Epithelial cell of alveolus of lung (primary cell): ENCODE data around the gene CPLANE1. TPM values are rescaled to one million over a fixed set of nuclear protein-coding genes. Genes with fewer than 3 reads are reported as not detected.

Experiments
- total RNA-seq: library from RNA; depleted of rRNA; stranded (reverse); fragments of >200 nt; gene quantifications from 2 replicates; pipeline ENCODE4 v1.2.1, GENCODE V29; 2015

The CPLANE1 gene
- 7.8 and 15.8 TPM in 2 replicates for total RNA-seq

GRCh38 chr5:37248970-37249814 is at the start of gene CPLANE1:
Gene CPLANE1, minus strand, starts transcription at chr5:37249376. Its CDS starts 1,678 bp downstream, at chr5:37247698.

Other genes with a start within 250 kb of the CPLANE1 start
- gene NUP155, start 121.7 kb upstream of the CPLANE1 start, total RNA-seq: 19.1 and 25.1 TPM in 2 replicates
- 12.6 and 13.8 TPM in 2 replicates for gene WDR70, start 129.9 kb upstream of the CPLANE1 start, total RNA-seq